NT2/D1 (cell line): ENCODE measurements around the gene GNA15.

Experiments
- SUZ12 ChIP-seq: IDR thresholded peaks from 2 replicates; pipeline ENCODE4 v1.6.1; 2011; ENCODE audit not compliant: insufficient read length, insufficient read depth; ENCODE audit errors: extremely low read depth
- YY1 ChIP-seq: IDR thresholded peaks from 2 replicates; pipeline ENCODE4 v1.6.1; 2011; ENCODE audit not compliant: insufficient read length, insufficient read depth
- ZNF274 ChIP-seq: IDR thresholded peaks from 2 replicates; pipeline ENCODE4 v1.6.1; 2011; ENCODE audit warnings: mild to moderate bottlenecking, low read depth, low read length

DNA sequence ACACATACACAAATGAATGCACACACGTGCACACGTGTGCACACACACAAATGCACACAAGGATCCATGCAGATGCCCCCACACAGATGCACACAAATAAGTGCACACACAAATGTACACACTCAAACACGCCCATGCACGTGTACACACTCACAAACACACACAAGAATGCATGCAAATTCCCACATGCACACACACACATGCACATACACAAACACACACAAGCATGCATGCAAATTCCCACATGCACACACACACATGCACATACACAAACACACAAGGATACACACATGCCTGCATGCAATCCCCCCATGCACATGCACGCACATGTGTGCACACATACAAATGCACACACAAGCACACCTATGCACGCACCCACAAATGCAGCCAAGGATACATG lies 13.3 kb downstream of the GNA15 start:
- TF ChIP-seq YY1 (no peak), SUZ12 (no peak), ZNF274 (no peak)
